K562 (cell line): ENCODE data around the gene DGCR2. TPM values are rescaled to one million over a fixed set of nuclear protein-coding genes. Genes with fewer than 3 reads are reported as not detected.
A peak's percentile ranks its signal among the peaks of the same experiment; 100 is the strongest.

Experiments used
- ATAC-seq: fragments of 200-7000 bp; cut with Tn5 transposase; 3 replicates; pipeline ENCODE4 v1.9.1; 2020; ENCODE audit warnings: moderate library complexity
- BruUV-seq: library from RNA; stranded (reverse); fragments of 400-500 nt; replicated peaks from 2 replicates; lab custom pipeline; 2021; lab: Mats Ljungman, UMichigan
- CTCF ChIA-PET: fragments of 300-600 bp; formaldehyde crosslinking; extraction: SDS; loops from one replicate; lab custom pipeline; 2021; ENCODE audit warnings: low intra/inter-chr PET ratio; lab: Yijun Ruan, JAX
- POLR2A ChIA-PET: fragments of 300-600, 350-650 bp; sonication (Branson Sonifier 250); formaldehyde crosslinking; extraction: SDS; loops from one replicate; lab custom pipeline; 2021; ENCODE audit warnings: antibody characterized with exemption, inconsistent platforms; lab: Yijun Ruan, JAX
- DNase-seq, 4 experiments: peaks; one replicate each; pipeline versions ENCODE4 v3.0.0 to v3.0.0-alpha.2; 2011 to 2018; ENCODE audit warnings: low spot score in 3 of 4, mixed read lengths in 3 of 4; ENCODE audit errors: extremely low read depth in 1 of 4
- FAIRE-seq: peaks from 2 replicates; lab custom pipeline; 2011; peaks lifted over from hg19 to GRCh38; lab: Jason Lieb, UNC
- H2AFZ ChIP-seq: 2 replicates; pipeline ENCODE4 v1.6.0; 2011; ENCODE audit warnings: low read depth, low read length, control low read depth, inconsistent platforms
- H3K27ac ChIP-seq: fragments of 200-600 bp; 3 replicates; pipeline ENCODE4 v1.8.0; 2011; ENCODE audit warnings: low read depth, mild to moderate bottlenecking, control low read depth, inconsistent platforms, low read length, moderate library complexity, mixed read lengths; ENCODE audit errors: extremely low read depth
- H3K27me3 ChIP-seq, 2 experiments: fragments of 300-600 bp in 1 of 2; 2 replicates in 1 of 2; 3 replicates in 1 of 2; pipeline versions ENCODE4 v1.6.0 to v1.8.0; 2011; ENCODE audit warnings: inconsistent platforms in 2 of 2, low read length in 2 of 2, mild to moderate bottlenecking in 1 of 2, mixed read lengths in 1 of 2, moderate library complexity in 1 of 2; ENCODE audit not compliant: control insufficient read depth in 2 of 2, insufficient read depth in 2 of 2
- H3K36me3 ChIP-seq: fragments of 300-600 bp; 3 replicates; pipeline ENCODE4 v1.8.0; 2011; ENCODE audit warnings: mild to moderate bottlenecking, low read length, inconsistent platforms; ENCODE audit not compliant: control insufficient read depth, insufficient read depth
- H3K4me1 ChIP-seq, 2 experiments: fragments of 200-600 bp in 1 of 2; replicated peaks in 1 of 2; 2 replicates in 1 of 2; 3 replicates in 1 of 2; pipeline versions ENCODE4 v1.5.1 to v1.8.0; 2011; ENCODE audit warnings: inconsistent platforms in 2 of 2, low read length in 2 of 2, mild to moderate bottlenecking in 1 of 2, mixed read lengths in 1 of 2, moderate library complexity in 1 of 2; ENCODE audit not compliant: control insufficient read depth in 2 of 2, insufficient read depth in 2 of 2
- H3K4me2 ChIP-seq: 2 replicates; pipeline ENCODE4 v1.6.1; 2011; ENCODE audit warnings: low read length, control low read depth, inconsistent platforms, mixed read lengths; ENCODE audit not compliant: insufficient read depth
- H3K4me3 ChIP-seq: fragments of 200-600 bp; sonication (generic), shearing (Covaris generic); 2 replicates; pipeline ENCODE4 v1.5.1; 2016; ENCODE audit warnings: control low read depth, inconsistent platforms
- H3K79me2 ChIP-seq: fragments of 200-600 bp; 3 replicates; pipeline ENCODE4 v1.8.0; 2011; ENCODE audit warnings: low read length, inconsistent platforms; ENCODE audit not compliant: control insufficient read depth, insufficient read depth
- H3K9ac ChIP-seq, 2 experiments: 2 replicates each; pipeline versions ENCODE4 v1.6.0 to v1.6.1; 2011; ENCODE audit warnings: low read depth in 2 of 2, low read length in 2 of 2, control low read depth in 1 of 2, inconsistent platforms in 1 of 2, mild to moderate bottlenecking in 1 of 2, mixed read lengths in 1 of 2; ENCODE audit not compliant: insufficient read depth in 1 of 2
- H3K9me1 ChIP-seq: one replicate; pipeline ENCODE4 v1.6.0; 2011; ENCODE audit warnings: inconsistent platforms, mild to moderate bottlenecking, low read length, moderate library complexity; ENCODE audit not compliant: control insufficient read depth, insufficient read depth
- H3K9me3 ChIP-seq: replicated peaks from 2 replicates; pipeline ENCODE4 v1.5.1; 2011; ENCODE audit warnings: low read depth, low read length, inconsistent platforms; ENCODE audit not compliant: control insufficient read depth, insufficient read depth
- H4K20me1 ChIP-seq: replicated peaks from 2 replicates; pipeline ENCODE4 v1.6.1; 2011; ENCODE audit warnings: low read length, inconsistent platforms, mixed read lengths; ENCODE audit not compliant: control insufficient read depth, insufficient read depth
- CAMTA2 ChIP-seq: fragments of 250-450 bp; sonication (Bioruptor Pico); conservative IDR thresholded peaks from 2 replicates; pipeline ENCODE4 v1.5.1; 2022
- CHAMP1 ChIP-seq: fragments of 450-650 bp; IDR thresholded peaks from 2 replicates; pipeline ENCODE4 v1.6.1; 2016; ENCODE audit warnings: mild to moderate bottlenecking
- E2F3 ChIP-seq: fragments of 250-450 bp; sonication (Bioruptor Pico); IDR thresholded peaks from 2 replicates; pipeline ENCODE4 v1.4.0; 2020; ENCODE audit warnings: mild to moderate bottlenecking
- ETS2 ChIP-seq: IDR thresholded peaks from 2 replicates; pipeline ENCODE4 v1.6.1; 2016; ENCODE audit warnings: borderline replicate concordance, missing genetic modification characterization, mild to moderate bottlenecking, moderate library complexity, missing compliant biosample characterization; ENCODE audit not compliant: poor library complexity, severe bottlenecking
- IRF2 ChIP-seq: sonication (generic); formaldehyde crosslinking; IDR thresholded peaks from 2 replicates; pipeline ENCODE4 v1.8.1; 2022; ENCODE audit warnings: mild to moderate bottlenecking, missing genetic modification reagents
- KDM5B ChIP-seq: fragments of 200-600 bp; sonication (generic); IDR thresholded peaks from 2 replicates; pipeline ENCODE4 v1.6.1; 2012; ENCODE audit warnings: low read depth, mild to moderate bottlenecking, moderate library complexity, low read length, control low read depth, inconsistent platforms; ENCODE audit not compliant: insufficient replicate concordance
- KLF6 ChIP-seq: fragments of 250-450 bp; sonication (Bioruptor Pico); IDR thresholded peaks from 2 replicates; pipeline ENCODE4 v1.4.0; 2020; ENCODE audit warnings: mild to moderate bottlenecking, moderate library complexity, borderline replicate concordance
- NFE2 ChIP-seq: IDR thresholded peaks from 2 replicates; pipeline ENCODE4 v1.6.1; 2014; ENCODE audit warnings: antibody characterized with exemption, low read depth
- POLR2B ChIP-seq: fragments of 450-650 bp; IDR thresholded peaks from 2 replicates; pipeline ENCODE4 v1.6.1; 2018; ENCODE audit warnings: low read depth; ENCODE audit not compliant: partially characterized antibody
- POLR2G ChIP-seq: fragments of 200-400 bp; formaldehyde crosslinking; IDR thresholded peaks from 2 replicates; pipeline ENCODE4 v1.6.1; 2017; ENCODE audit warnings: low read depth, mild to moderate bottlenecking, antibody characterized with exemption, low read length, moderate library complexity
- PYGO2 ChIP-seq: fragments of 450-650 bp; IDR thresholded peaks from 2 replicates; pipeline ENCODE4 v1.6.1; 2016; ENCODE audit warnings: mild to moderate bottlenecking, missing genetic modification characterization, moderate library complexity, missing compliant biosample characterization
- RAD21 ChIP-seq, 2 experiments: fragments of 250-450 bp in 1 of 2; fragments of 450-650 bp in 1 of 2; sonication (Bioruptor Pico) in 1 of 2; formaldehyde crosslinking in 1 of 2; IDR thresholded peaks in 1 of 2; conservative IDR thresholded peaks in 1 of 2; 2 replicates each; pipeline versions ENCODE4 v1.4.0 to v1.8.0; 2020 to 2022; ENCODE audit warnings: mild to moderate bottlenecking in 2 of 2, moderate library complexity in 1 of 2
- RBM22 ChIP-seq: fragments of 200-400 bp; formaldehyde crosslinking; IDR thresholded peaks from 2 replicates; pipeline ENCODE4 v1.6.1; 2018; ENCODE audit warnings: low read length, low read depth; ENCODE audit not compliant: poor library complexity, severe bottlenecking
- RCOR1 ChIP-seq, 2 experiments: IDR thresholded peaks; 2 replicates each; pipeline ENCODE4 v1.6.1; 2012; ENCODE audit warnings: low read depth in 2 of 2, low read length in 2 of 2, borderline replicate concordance in 1 of 2, improper control_type of control experiment in 1 of 2
- SMAD2 ChIP-seq: fragments of 150-350 bp; IDR thresholded peaks from 2 replicates; pipeline ENCODE4 v1.6.1; 2014; ENCODE audit warnings: low read depth, mild to moderate bottlenecking, low read length
- SOX6 ChIP-seq: fragments of 450-650 bp; IDR thresholded peaks from 2 replicates; pipeline ENCODE4 v1.6.1; 2014; ENCODE audit warnings: mild to moderate bottlenecking
- STAG1 ChIP-seq: sonication (generic); formaldehyde crosslinking; IDR thresholded peaks from 2 replicates; pipeline ENCODE4 v1.5.0; 2020; ENCODE audit warnings: missing genetic modification reagents, borderline replicate concordance
- TAF9B ChIP-seq: fragments of 450-650 bp; IDR thresholded peaks from 2 replicates; pipeline ENCODE4 v1.6.1; 2018; ENCODE audit warnings: mild to moderate bottlenecking; ENCODE audit not compliant: partially characterized antibody
- TBP ChIP-seq: optimal IDR thresholded peaks from 2 replicates; pipeline ENCODE3; 2011; ENCODE audit warnings: low read depth, low read length, improper control_type of control experiment
- ZNF431 ChIP-seq: sonication (generic); formaldehyde crosslinking; IDR thresholded peaks from 2 replicates; pipeline ENCODE4 v1.8.0; 2022; ENCODE audit warnings: mild to moderate bottlenecking, missing genetic modification reagents
- ZNF695 ChIP-seq: fragments of 450-650 bp; formaldehyde crosslinking; IDR thresholded peaks from 2 replicates; pipeline ENCODE4 v1.4.0; 2020; ENCODE audit warnings: mild to moderate bottlenecking, moderate library complexity
- WGBS: fragments of 100-300 bp; shearing (Covaris generic); methylation state at CpG from one replicate; pipeline ENCODE4 v1.1.6; 2016; ENCODE audit warnings: low coverage, mixed read lengths; ENCODE audit not compliant: insufficient coverage; ENCODE audit errors: missing lambda C conversion rate; 5-methylcytosine and 5-hydroxymethylcytosine counted together
- in situ Hi-C: fragments of 300-500 bp; cut with MboI; formaldehyde crosslinking; loops from 4 replicates; pipeline ENCODE4 v1.15.0; 2018; ENCODE audit warnings: inconsistent platforms, mixed read lengths
- intact Hi-C: fragments of 100-400 bp; cut with micrococcal nuclease; formaldehyde crosslinking; loops from 2 replicates; pipeline ENCODE4 v1.14.2; 2022
- polyA plus RNA-seq, 8 experiments: library from polyadenylated mRNA; depleted of rRNA in 4 of 8; stranded (reverse) in 5 of 8; unstranded in 3 of 8; fragments of >200 nt; fragmentation: Nextera tagmentation in 2 of 8; fragmentation: Illumina TruSeq in 1 of 8; extraction: Ambion mirVana in 2 of 8; extraction: Trizol in 1 of 8; gene quantifications; 2 replicates each; pipeline versions ENCODE4 v1.2.1 to v1.2.3, GENCODE V29; 2011 to 2014; ENCODE audit warnings: inconsistent platforms in 1 of 8, missing spikeins in 1 of 8
- total RNA-seq, 7 experiments: library from RNA; depleted of rRNA in 6 of 7; stranded (reverse); fragments of >200 nt in 6 of 7; fragmentation: Illumina TruSeq in 2 of 7; extraction: Trizol in 2 of 7; gene quantifications; 2 replicates each; pipeline versions ENCODE4 v1.2.1 to v1.2.3, GENCODE V29; 2011 to 2021; ENCODE audit warnings: low replicate concordance in 1 of 7

The DGCR2 gene
- total and polyA plus RNA-seq, 9 of the 15 experiments (the other 6 are each of a cell fraction or from before 2014, with no cell fraction given), result 0.69 to 101 (median 56.4) TPM

GRCh38 chr22:19042285-19043120 is 79.7 kb downstream of the DGCR2 start:
- CTCF ChIA-PET, result no interaction called here
- Histone ChIP-seq H3K27ac (no peak overlapping the region), H3K27me3 (no peaks in the 10 kb centered on the region), H3K9me3 (no peaks in the 10 kb centered on the region), H3K9me1 (peaks cover 12% of the 10 kb centered on the region), H3K36me3 (peaks cover 89% of the 10 kb centered on the region), H4K20me1 (peaks cover 35% of the 10 kb centered on the region), H2AFZ (no peak overlapping the region), H3K79me2 (no peaks in the 10 kb centered on the region), H3K4me1 (peaks cover 0 to 20% of the 10 kb centered on the region in 2 experiments; a peak in 1 of 5 replicates), H3K4me3 (no peak overlapping the region), H3K4me2 (no peak overlapping the region), H3K9ac (peak overlapping the region in 1 of 2 experiments; percentile 10; a peak in 1 of 4 replicates)
- WGBS, result 85% methylated on average over 22 of the region's 22 CpGs
- POLR2A ChIA-PET, result interaction anchor here (1.3 to 2.6 kb wide), 4 partner anchors 9 to 15 kb away, joined by 3 to 9 read pairs (median 8); no protein-coding TSS in a partner anchor
- BruUV-seq, result no TSS peak
- in situ Hi-C loops, result no loop called here
- intact Hi-C loops, result no loop called here
- no peak for FAIRE-seq
- no peak for ATAC-seq
- no peak for DNase-seq
- TF ChIP-seq KDM5B (peak; percentile 29), TBP (no peak), RAD21 (CRISPR knock-in tag; conservative IDR thresholded peaks at IDR 0.05 in 1 of 2, IDR thresholded peaks at IDR 0.05 in 1 of 2) (no peak), IRF2 (CRISPR knock-in tag) (peak; percentile 82), NFE2 (no peak), STAG1 (no peak), ZNF431 (CRISPR knock-in tag) (0 out of 2 replicates have a peak, but pooled peaks have one; percentile 50), CAMTA2 (CRISPR knock-in tag) (no peak), SMAD2 (no peak), KLF6 (CRISPR knock-in tag) (no peak), RCOR1 (IDR thresholded peaks at IDR 0.05; ENCODE audit: borderline replicate concordance in 1 of 2, low read depth in 2 of 2, low read length in 2 of 2) (no peak), PYGO2 (tag) (no peak), CHAMP1 (no peak), POLR2B (no peak), ETS2 (no peak), RBM22 (no peak), POLR2G (peak; percentile 44), TAF9B (no peak), SOX6 (no peak), ZNF695 (CRISPR knock-in tag) (no peak), E2F3 (CRISPR knock-in tag) (no peak)
